ENCODE measurements around the gene ADAM12. TPM values are rescaled to one million over a fixed set of nuclear protein-coding genes. Genes with fewer than 3 reads are reported as not detected.
A peak's percentile ranks its signal among the peaks of the same experiment; 100 is the strongest.

The ADAM12 gene
- total and polyA plus RNA-seq, 5 experiments from 2014 or later, result 0.49 TPM; not detected in 4

GRCh38 chr10:126117196-126117595 lies 271.1 kb downstream of the ADAM12 start:
- H3K9me3 Mint-ChIP-seq, result peaks cover 0 to 5% (median 0%) of the 10 kb centered on the region in 9 donors
- ATAC-seq (no peak), DNase-seq (no peak)
- H3K4me3 Mint-ChIP-seq, result no peak overlapping the region
- POLR2A ChIA-PET, result no interaction called here
- H3K4me1 Mint-ChIP-seq, result no peaks in the 10 kb centered on the region
- H3K27me3 Mint-ChIP-seq, result peaks cover 0 to 19% (median 5%) of the 10 kb centered on the region in 5 donors
- no peaks in the 10 kb centered on the region for H3K36me3 Mint-ChIP-seq
- no peak overlapping the region for H3K27ac Mint-ChIP-seq

- Mint-ChIP-seq H3K27me3 (peaks cover 3 to 28% (median 10%) of the 10 kb centered on the region in 5 donors), H3K9me3 (peaks cover 0 to 5% (median 0%) of the 10 kb centered on the region in 9 donors), H3K36me3 (peaks cover 0 to 4% (median 0%) of the 10 kb centered on the region in 3 donors), H3K27ac (no peak overlapping the region), H3K4me3 (no peak overlapping the region), H3K4me1 (no peaks in the 10 kb centered on the region)
- ATAC-seq (no peak), DNase-seq (no peak)
- POLR2A ChIA-PET, result no interaction called here
These were observed 272.4 kb downstream of the ADAM12 start for GRCh38 chr10:126115886-126116285.

GRCh38 chr10:126114884-126115555 lies 273.3 kb downstream of the ADAM12 start:
- Mint-ChIP-seq H3K4me3 (no peak overlapping the region), H3K9me3 (peaks cover 0 to 5% (median 0%) of the 10 kb centered on the region in 9 donors), H3K36me3 (peaks cover 0 to 4% (median 0%) of the 10 kb centered on the region in 3 donors), H3K27me3 (peaks cover 5 to 28% (median 11%) of the 10 kb centered on the region in 5 donors), H3K4me1 (peaks cover 0 to 3% (median 0%) of the 10 kb centered on the region in 4 donors), H3K27ac (no peak overlapping the region)
- POLR2A ChIA-PET, result no interaction called here
- ATAC-seq (no peak), DNase-seq (no peak)

GRCh38 chr10:126111516-126111915 lies 276.8 kb downstream of the ADAM12 start:
- H3K27ac Mint-ChIP-seq, result no peak overlapping the region
- H3K36me3 Mint-ChIP-seq, result peaks cover 0 to 4% (median 0%) of the 10 kb centered on the region in 3 donors
- H3K4me1 Mint-ChIP-seq, result peaks cover 0 to 4% (median 0%) of the 10 kb centered on the region in 4 donors
- DNase-seq (no peak), ATAC-seq (no peak)
- H3K9me3 Mint-ChIP-seq, result peaks cover 0 to 8% (median 0%) of the 10 kb centered on the region in 9 donors
- POLR2A ChIA-PET, result no interaction called here
- H3K27me3 Mint-ChIP-seq, result peaks cover 5 to 28% (median 18%) of the 10 kb centered on the region in 5 donors
- no peak overlapping the region for H3K4me3 Mint-ChIP-seq

GRCh38 chr10:126110489-126111180 lies 277.6 kb downstream of the ADAM12 start:
- Mint-ChIP-seq H3K36me3 (peaks cover 0 to 4% (median 0%) of the 10 kb centered on the region in 3 donors), H3K27ac (no peak overlapping the region), H3K4me3 (no peak overlapping the region), H3K4me1 (peaks cover 0 to 4% (median 0%) of the 10 kb centered on the region in 4 donors), H3K9me3 (peaks cover 0 to 8% (median 0%) of the 10 kb centered on the region in 9 donors), H3K27me3 (peaks cover 5 to 28% (median 18%) of the 10 kb centered on the region in 5 donors)
- no peak for ATAC-seq
- DNase-seq, result no peak
- POLR2A ChIA-PET, result no interaction called here

GRCh38 chr10:126109893-126110292 lies 278.4 kb downstream of the ADAM12 start:
- Mint-ChIP-seq H3K9me3 (peaks cover 0 to 8% (median 0%) of the 10 kb centered on the region in 9 donors), H3K4me1 (peaks cover 0 to 4% (median 0%) of the 10 kb centered on the region in 4 donors), H3K27ac (peak overlapping the region in 1 of 10 donors; percentile 77), H3K27me3 (peaks cover 5 to 28% (median 18%) of the 10 kb centered on the region in 5 donors), H3K4me3 (no peak overlapping the region), H3K36me3 (peaks cover 0 to 4% (median 0%) of the 10 kb centered on the region in 3 donors)
- POLR2A ChIA-PET, result no interaction called here
- ATAC-seq (no peak), DNase-seq (no peak)

- no peak for ATAC-seq
- peaks cover 0 to 8% (median 0%) of the 10 kb centered on the region in 9 donors for H3K9me3 Mint-ChIP-seq
- H3K36me3 Mint-ChIP-seq, result peaks cover 0 to 4% (median 0%) of the 10 kb centered on the region in 3 donors
These were observed 279.6 kb downstream of the ADAM12 start for GRCh38 chr10:126108693-126109092.

GRCh38 chr10:126104767-126105166 lies 283.5 kb downstream of the ADAM12 start:
- peaks cover 0 to 4% (median 0%) of the 10 kb centered on the region in 9 donors for H3K9me3 Mint-ChIP-seq
- ATAC-seq, result no peak
- H3K4me1 Mint-ChIP-seq, result peaks cover 0 to 4% (median 0%) of the 10 kb centered on the region in 4 donors
- peaks cover 0 to 11% (median 5%) of the 10 kb centered on the region in 5 donors for H3K27me3 Mint-ChIP-seq
- DNase-seq, result no peak
- no peak overlapping the region for H3K27ac Mint-ChIP-seq
- POLR2A ChIA-PET, result no interaction called here
- H3K36me3 Mint-ChIP-seq, result no peaks in the 10 kb centered on the region
- no peak overlapping the region for H3K4me3 Mint-ChIP-seq

More at GRCh38 chr10:126108693-126109092, 279.6 kb downstream of the ADAM12 start:
- peaks cover 2 to 24% (median 18%) of the 10 kb centered on the region in 5 donors for H3K27me3 Mint-ChIP-seq
- DNase-seq, result no peak
- no peak overlapping the region for H3K27ac Mint-ChIP-seq
- H3K4me3 Mint-ChIP-seq, result no peak overlapping the region
- POLR2A ChIA-PET, result no interaction called here
- peaks cover 0 to 4% (median 0%) of the 10 kb centered on the region in 4 donors for H3K4me1 Mint-ChIP-seq

- ATAC-seq (no peak), DNase-seq (no peak)
- H3K4me3 Mint-ChIP-seq, result no peak overlapping the region
- H3K27me3 Mint-ChIP-seq, result peaks cover 0 to 10% (median 7%) of the 10 kb centered on the region in 5 donors
- H3K9me3 Mint-ChIP-seq, result peaks cover 0 to 4% (median 0%) of the 10 kb centered on the region in 9 donors
- peaks cover 0 to 4% (median 0%) of the 10 kb centered on the region in 4 donors for H3K4me1 Mint-ChIP-seq
- H3K36me3 Mint-ChIP-seq, result no peaks in the 10 kb centered on the region
- no peak overlapping the region for H3K27ac Mint-ChIP-seq
- POLR2A ChIA-PET, result no interaction called here
These were observed 285.6 kb downstream of the ADAM12 start for GRCh38 chr10:126102636-126103035.

- Mint-ChIP-seq H3K27me3 (peaks cover 0 to 7% (median 1%) of the 10 kb centered on the region in 5 donors), H3K9me3 (peaks cover 0 to 1% (median 0%) of the 10 kb centered on the region in 9 donors), H3K4me1 (peaks cover 0 to 4% (median 0%) of the 10 kb centered on the region in 4 donors), H3K27ac (no peak overlapping the region), H3K36me3 (no peaks in the 10 kb centered on the region), H3K4me3 (no peak overlapping the region)
- ATAC-seq (no peak), DNase-seq (no peak)
- POLR2A ChIA-PET, result no interaction called here
These were observed 286.5 kb downstream of the ADAM12 start for GRCh38 chr10:126101736-126102135.

GRCh38 chr10:126101325-126101724 lies 287.0 kb downstream of the ADAM12 start:
- H3K9me3 Mint-ChIP-seq, result no peaks in the 10 kb centered on the region
- H3K36me3 Mint-ChIP-seq, result no peaks in the 10 kb centered on the region
- H3K4me1 Mint-ChIP-seq, result peaks cover 0 to 4% (median 0%) of the 10 kb centered on the region in 4 donors
- H3K4me3 Mint-ChIP-seq, result no peak overlapping the region
- DNase-seq (no peak), ATAC-seq (no peak)
- POLR2A ChIA-PET, result no interaction called here
- H3K27me3 Mint-ChIP-seq, result peaks cover 0 to 9% (median 0%) of the 10 kb centered on the region in 5 donors
- H3K27ac Mint-ChIP-seq, result no peak overlapping the region

GRCh38 chr10:126099366-126099765 lies 288.9 kb downstream of the ADAM12 start:
- ATAC-seq, result no peak
- no peak overlapping the region for H3K27ac Mint-ChIP-seq
- peaks cover 0 to 9% (median 0%) of the 10 kb centered on the region in 5 donors for H3K27me3 Mint-ChIP-seq
- H3K4me3 Mint-ChIP-seq, result no peak overlapping the region
- H3K9me3 Mint-ChIP-seq, result no peaks in the 10 kb centered on the region
- H3K4me1 Mint-ChIP-seq, result peaks cover 0 to 4% (median 0%) of the 10 kb centered on the region in 4 donors
- POLR2A ChIA-PET, result no interaction called here
- no peak for DNase-seq
- no peaks in the 10 kb centered on the region for H3K36me3 Mint-ChIP-seq

GRCh38 chr10:126098226-126098581 lies 290.1 kb downstream of the ADAM12 start:
- Mint-ChIP-seq H3K27ac (no peak overlapping the region), H3K4me3 (no peak overlapping the region), H3K4me1 (peaks cover 0 to 4% (median 0%) of the 10 kb centered on the region in 4 donors), H3K36me3 (no peaks in the 10 kb centered on the region), H3K9me3 (no peaks in the 10 kb centered on the region), H3K27me3 (peaks cover 0 to 9% (median 0%) of the 10 kb centered on the region in 5 donors)
- ATAC-seq (no peak), DNase-seq (no peak)
- POLR2A ChIA-PET, result no interaction called here
